Endothelial cell of umbilical vein (primary cell): ENCODE measurements around the gene DDX10. TPM values are rescaled to one million over a fixed set of nuclear protein-coding genes. Genes with fewer than 3 reads are reported as not detected.

Experiments
- BruUV-seq: library from RNA; stranded (reverse); fragments of 400-500 nt; replicated peaks from 2 replicates; lab custom pipeline; 2021; lab: Mats Ljungman, UMichigan
- CTCF ChIA-PET: fragments of 300-600, 350-600 bp; sonication (Branson Sonifier 250); formaldehyde crosslinking; loops from one replicate; lab custom pipeline; 2021; ENCODE audit warnings: antibody characterized with exemption, inconsistent platforms; lab: Charles Lee
- POLR2A ChIA-PET: fragments of 300-600, 350-600 bp; sonication (Branson Sonifier 250); formaldehyde crosslinking; loops from one replicate; lab custom pipeline; 2021; ENCODE audit warnings: antibody characterized with exemption, inconsistent platforms; lab: Charles Lee
- DNase-seq: peaks from one replicate; pipeline ENCODE4 v3.0.0-alpha.2; 2011; ENCODE audit warnings: low read depth, low spot score
- FAIRE-seq: peaks from 2 replicates; lab custom pipeline; 2011; peaks lifted over from hg19 to GRCh38; lab: Jason Lieb, UNC
- H2AFZ ChIP-seq: 2 replicates; pipeline ENCODE4 v1.6.0; 2012; ENCODE audit warnings: low read depth, low read length, control low read depth, inconsistent platforms
- H3K27ac ChIP-seq: 2 replicates; pipeline ENCODE4 v1.5.1; 2011; ENCODE audit warnings: low read depth, mild to moderate bottlenecking, control low read depth, low read length, moderate library complexity; ENCODE audit not compliant: insufficient read depth
- H3K27me3 ChIP-seq, 2 experiments: 2 replicates each; pipeline versions ENCODE4 v1.6.0 to v1.6.1; 2011; ENCODE audit warnings: low read length in 2 of 2, mixed read lengths in 1 of 2; ENCODE audit not compliant: control insufficient read depth in 2 of 2, insufficient read depth in 2 of 2
- H3K36me3 ChIP-seq, 2 experiments: 2 replicates in 1 of 2; 3 replicates in 1 of 2; pipeline ENCODE4 v1.5.1; 2011; ENCODE audit warnings: low read length in 2 of 2, mild to moderate bottlenecking in 1 of 2, moderate library complexity in 1 of 2; ENCODE audit not compliant: control insufficient read depth in 2 of 2, insufficient read depth in 2 of 2; ENCODE audit errors: extremely low read depth in 1 of 2
- H3K4me1 ChIP-seq: 3 replicates; pipeline ENCODE4 v1.5.1; 2011; ENCODE audit warnings: mild to moderate bottlenecking, low read length; ENCODE audit not compliant: control insufficient read depth, insufficient read depth; ENCODE audit errors: extremely low read depth
- H3K4me2 ChIP-seq: 2 replicates; pipeline ENCODE4 v1.6.1; 2011; ENCODE audit warnings: low read length, control low read depth, mixed read lengths; ENCODE audit not compliant: insufficient read depth
- H3K4me3 ChIP-seq, 3 experiments: fragments of 200-600 bp in 1 of 3; sonication (generic), shearing (Covaris generic) in 1 of 3; replicated peaks in 1 of 3; 2 replicates each; pipeline ENCODE4 v1.5.1; 2011 to 2016; ENCODE audit warnings: control low read depth in 3 of 3, low read length in 3 of 3, mild to moderate bottlenecking in 2 of 3, inconsistent platforms in 1 of 3, low read depth in 1 of 3, moderate library complexity in 1 of 3; ENCODE audit not compliant: insufficient read depth in 1 of 3
- H3K79me2 ChIP-seq: 2 replicates; pipeline ENCODE4 v1.6.0; 2012; ENCODE audit warnings: low read length, inconsistent platforms; ENCODE audit not compliant: control insufficient read depth, insufficient read depth
- H3K9ac ChIP-seq: replicated peaks from 2 replicates; pipeline ENCODE3; 2011; ENCODE audit warnings: low read length, control low read depth; ENCODE audit not compliant: insufficient read depth; ENCODE audit errors: extremely low read depth
- H3K9me1 ChIP-seq: replicated peaks from 3 replicates; pipeline ENCODE4 v1.6.0; 2011; ENCODE audit warnings: mild to moderate bottlenecking, low read length; ENCODE audit not compliant: control insufficient read depth, insufficient read depth; ENCODE audit errors: extremely low read depth
- H3K9me3 ChIP-seq: replicated peaks from 2 replicates; pipeline ENCODE4 v1.5.1; 2012; ENCODE audit warnings: low read length, inconsistent platforms; ENCODE audit not compliant: control insufficient read depth, insufficient read depth
- H4K20me1 ChIP-seq: replicated peaks from 2 replicates; pipeline ENCODE3; 2011; ENCODE audit warnings: mild to moderate bottlenecking, low read length; ENCODE audit not compliant: control insufficient read depth, insufficient read depth; ENCODE audit errors: extremely low read depth
- GATA2 ChIP-seq: IDR thresholded peaks from 2 replicates; pipeline ENCODE4 v1.7.0; 2011; ENCODE audit warnings: low read depth, mild to moderate bottlenecking, moderate library complexity, mixed read lengths, low read length; ENCODE audit not compliant: insufficient read length, insufficient read depth
- JUN ChIP-seq: IDR thresholded peaks from 2 replicates; pipeline ENCODE4 v1.6.1; 2011; ENCODE audit warnings: borderline replicate concordance, low read depth; ENCODE audit not compliant: insufficient read length, insufficient read depth
- MAX ChIP-seq: IDR thresholded peaks from 2 replicates; pipeline ENCODE4 v1.6.1; 2011; ENCODE audit not compliant: insufficient read depth, insufficient read length
- MYC ChIP-seq: IDR thresholded peaks from one replicate; pipeline ENCODE4 v1.6.1; 2011; ENCODE audit warnings: mild to moderate bottlenecking, low read depth, low read length
- POLR2A ChIP-seq: IDR thresholded peaks from 2 replicates; pipeline ENCODE4 v1.6.1; 2012; ENCODE audit warnings: low read depth, mild to moderate bottlenecking, control low read depth, low read length
- POLR2AphosphoS5 ChIP-seq: IDR thresholded peaks from 2 replicates; pipeline ENCODE4 v1.6.1; 2012; ENCODE audit warnings: low read depth, mild to moderate bottlenecking, control low read depth, low read length, moderate library complexity; ENCODE audit not compliant: insufficient read depth
- dilution Hi-C: fragments of 300-500 bp; cut with MboI; formaldehyde crosslinking; loops from one replicate; pipeline ENCODE4 v1.15.0; 2019; ENCODE audit warnings: low sequenced_read_pairs; ENCODE audit not compliant: extremely low pct_ligation_motif_present
- intact Hi-C: fragments of 100-400 bp; cut with micrococcal nuclease; formaldehyde crosslinking; loops from one replicate; pipeline ENCODE4 v1.10.0; 2022
- polyA plus RNA-seq, 4 experiments: library from polyadenylated mRNA; depleted of rRNA in 3 of 4; stranded (reverse) in 3 of 4; unstranded in 1 of 4; fragments of >200 nt; gene quantifications; 2 replicates each; pipeline versions ENCODE4 v1.2.1 to v1.2.3, GENCODE V29; 2011 to 2012; ENCODE audit warnings: missing spikeins in 1 of 4
- total RNA-seq: library from RNA; stranded (reverse); gene quantifications from 2 replicates; pipeline ENCODE4 v1.2.3, GENCODE V29; 2021

DDX10 gene
- total and polyA plus RNA-seq, 2 donors (not counting 3 experiments of a cell fraction or from before 2014, with no cell fraction given): 29.8 to 35.2 TPM

DNA sequence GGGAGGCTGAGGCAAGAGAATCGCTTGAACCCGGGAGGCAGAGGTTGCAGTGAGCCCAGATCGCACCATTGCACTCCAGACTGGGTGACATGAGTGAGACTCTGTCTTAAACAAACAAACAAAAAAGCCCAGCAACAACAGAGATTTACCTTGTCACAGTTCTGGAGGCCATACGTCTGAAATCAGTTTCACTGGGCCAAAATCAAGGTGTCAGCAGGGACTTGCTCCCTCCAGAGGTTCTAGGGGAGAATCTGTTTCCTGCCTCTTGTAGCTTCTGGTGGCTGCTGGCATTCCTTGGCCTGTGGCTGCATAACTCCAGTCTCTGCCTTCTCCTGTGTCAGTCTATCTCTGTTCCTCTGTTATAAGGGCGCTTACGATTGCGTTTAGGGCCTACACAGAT lies 1.5 kb downstream of the DDX10 start:
- ChIA-PET POLR2A (no interaction called here), CTCF (no interaction called here)
- DNase-seq (no peak), FAIRE-seq (no peak)
- Histone ChIP-seq H3K9me3 (no peaks in the 10 kb centered on the region), H2AFZ (no peak overlapping the region), H3K4me1 (peaks cover 21% of the 10 kb centered on the region), H3K9ac (no peak overlapping the region), H3K4me3 (no peak overlapping the region), H3K27ac (no peak overlapping the region), H3K27me3 (no peaks in the 10 kb centered on the region), H3K4me2 (peak overlapping the region; percentile 85), H3K9me1 (no peaks in the 10 kb centered on the region), H3K79me2 (peaks cover 63% of the 10 kb centered on the region), H3K36me3 (no peaks in the 10 kb centered on the region), H4K20me1 (no peaks in the 10 kb centered on the region)
- BruUV-seq: no TSS peak
- intact Hi-C loops: no loop called here
- TF ChIP-seq JUN (no peak), POLR2AphosphoS5 (no peak), MYC (no peak), POLR2A (no peak), MAX (no peak)
- dilution Hi-C loops: no loop called here

GRCh38 chr11:108669286-108669685 lies 4.4 kb downstream of the DDX10 start:
- H3K4me2 ChIP-seq: no peak overlapping the region
- no peaks in the 10 kb centered on the region for H4K20me1 ChIP-seq
- H3K36me3 ChIP-seq: no peaks in the 10 kb centered on the region
- peaks cover 84% of the 10 kb centered on the region for H3K79me2 ChIP-seq
- POLR2A ChIA-PET: no interaction called here
- DNase-seq (no peak), FAIRE-seq (no peak)
- no peak overlapping the region for H3K9ac ChIP-seq
- dilution Hi-C loops: no loop called here
- intact Hi-C loops: no loop called here
- H2AFZ ChIP-seq: no peak overlapping the region
- BruUV-seq: no TSS peak
- no peak for TF ChIP-seq GATA2
- TF ChIP-seq POLR2AphosphoS5: no peak
- H3K27me3 ChIP-seq: no peaks in the 10 kb centered on the region
- H3K9me3 ChIP-seq: no peaks in the 10 kb centered on the region
- H3K4me3 ChIP-seq: no peak overlapping the region
- H3K4me1 ChIP-seq: peaks cover 21% of the 10 kb centered on the region
- CTCF ChIA-PET: interaction anchor here (1.2 kb wide), 1 partner anchor 64 kb away, joined by 3 read pairs; no protein-coding TSS in a partner anchor
- no peak overlapping the region for H3K27ac ChIP-seq
- H3K9me1 ChIP-seq: no peaks in the 10 kb centered on the region
